ENCODE measurements around the gene ALX3. TPM values are rescaled to one million over a fixed set of nuclear protein-coding genes. Genes with fewer than 3 reads are reported as not detected.

Gene ALX3
- polyA plus RNA-seq, 3 donors = not detected

GRCh38 chr1:110069404-110070281 lies 829 bp downstream of the ALX3 start:
- no peak for DNase-seq (ENCODE audit: extremely low read depth in 1 of 11, low read depth in 9 of 11, low spot score in 4 of 11)

GRCh38 chr1:110068646-110069403 lies 1.6 kb downstream of the ALX3 start:
- no peak for DNase-seq (ENCODE audit: extremely low read depth in 1 of 11, low read depth in 9 of 11, low spot score in 4 of 11)

GRCh38 chr1:110067893-110068645 lies 2.4 kb downstream of the ALX3 start:
- no peak for DNase-seq (ENCODE audit: extremely low read depth in 1 of 11, low read depth in 9 of 11, low spot score in 4 of 11)

- DNase-seq (ENCODE audit: extremely low read depth in 1 of 11, low read depth in 9 of 11, low spot score in 4 of 11) = no peak
These were observed 3.0 kb downstream of the ALX3 start for GRCh38 chr1:110067479-110067892.

- no peak for DNase-seq (ENCODE audit: extremely low read depth in 1 of 11, low read depth in 9 of 11, low spot score in 4 of 11)
These were observed 4.6 kb downstream of the ALX3 start for GRCh38 chr1:110065841-110066240.

GRCh38 chr1:110064576-110065337 lies 5.7 kb downstream of the ALX3 start:
- DNase-seq (ENCODE audit: extremely low read depth in 1 of 11, low read depth in 9 of 11, low spot score in 4 of 11) = no peak

GRCh38 chr1:110063781-110064180 lies 6.7 kb downstream of the ALX3 start:
- DNase-seq (ENCODE audit: extremely low read depth in 1 of 11, low read depth in 9 of 11, low spot score in 4 of 11) = no peak

- no peak for DNase-seq (ENCODE audit: extremely low read depth in 1 of 11, low read depth in 9 of 11, low spot score in 4 of 11)
These were observed 7.9 kb downstream of the ALX3 start for GRCh38 chr1:110062612-110063011.

- DNase-seq (ENCODE audit: extremely low read depth in 1 of 11, low read depth in 9 of 11, low spot score in 4 of 11) = no peak
These were observed 9.1 kb downstream of the ALX3 start for GRCh38 chr1:110061341-110061740.

- DNase-seq (ENCODE audit: extremely low read depth in 1 of 11, low read depth in 9 of 11, low spot score in 4 of 11) = no peak
These were observed 9.8 kb downstream of the ALX3 start for GRCh38 chr1:110060662-110061060.

GRCh38 chr1:110060034-110060661 lies 10.3 kb downstream of the ALX3 start:
- DNase-seq (ENCODE audit: extremely low read depth in 1 of 11, low read depth in 9 of 11, low spot score in 4 of 11) = no peak

- no peak for DNase-seq (ENCODE audit: extremely low read depth in 1 of 11, low read depth in 9 of 11, low spot score in 4 of 11)
These were observed 11.2 kb downstream of the ALX3 start for GRCh38 chr1:110059133-110059863.

GRCh38 chr1:110058591-110058990 lies 11.9 kb downstream of the ALX3 start:
- no peak for DNase-seq (ENCODE audit: extremely low read depth in 1 of 11, low read depth in 9 of 11, low spot score in 4 of 11)

- no peak for DNase-seq (ENCODE audit: extremely low read depth in 1 of 11, low read depth in 9 of 11, low spot score in 4 of 11)
These were observed 12.4 kb downstream of the ALX3 start for GRCh38 chr1:110057963-110058518.

GRCh38 chr1:110056776-110057175 lies 13.7 kb downstream of the ALX3 start:
- no peak for DNase-seq (ENCODE audit: extremely low read depth in 1 of 11, low read depth in 9 of 11, low spot score in 4 of 11)

- DNase-seq (ENCODE audit: extremely low read depth in 1 of 11, low read depth in 9 of 11, low spot score in 4 of 11) = no peak
These were observed 14.2 kb downstream of the ALX3 start for GRCh38 chr1:110056285-110056683.

GRCh38 chr1:110055493-110056284 lies 14.8 kb downstream of the ALX3 start:
- no peak for DNase-seq (ENCODE audit: extremely low read depth in 1 of 11, low read depth in 9 of 11, low spot score in 4 of 11)
